UCSD-AML1 (cell line): ENCODE data around the gene NIPSNAP3A.
"Not testable (repeated sequence)": the region's sequence is repeated elsewhere in the genome, so short reads cannot be mapped to it uniquely, and the experiment has no call there.

Source experiments
- DNase-seq: peaks from one replicate; lab custom pipeline; 2025; ENCODE audit not compliant: unreplicated experiment; lab: John Stamatoyannopoulos, UW

NIPSNAP3A gene

GRCh38 chr9:104747565-104748358 lies at the start of gene NIPSNAP3A:
Gene NIPSNAP3A (plus strand): TSS chr9:104747683. CDS start chr9:104747793, 110 bp downstream.
- DNase-seq, result peak; percentile 92

- DNase-seq, result no peak
These were observed 47.2 kb upstream of the NIPSNAP3A start for GRCh38 chr9:104700306-104700705.

GRCh38 chr9:104708737-104709136 lies 38.7 kb upstream of the NIPSNAP3A start:
- DNase-seq, result not testable (repeated sequence)

- DNase-seq, result no peak
These were observed 35.9 kb upstream of the NIPSNAP3A start for GRCh38 chr9:104711604-104712003.

GRCh38 chr9:104725014-104725413 lies 22.5 kb upstream of the NIPSNAP3A start:
- no peak for DNase-seq

GRCh38 chr9:104738452-104738851 lies 9.0 kb upstream of the NIPSNAP3A start:
- no peak for DNase-seq

- DNase-seq, result no peak
These were observed 6.9 kb upstream of the NIPSNAP3A start for GRCh38 chr9:104740621-104741020.

GRCh38 chr9:104743376-104743985 lies 4.0 kb upstream of the NIPSNAP3A start:
- peak; percentile 13 for DNase-seq

GRCh38 chr9:104745852-104746251 lies 1.6 kb upstream of the NIPSNAP3A start:
- DNase-seq, result no peak

- DNase-seq, result no peak
These were observed 1.2 kb upstream of the NIPSNAP3A start for GRCh38 chr9:104746285-104746684.

- DNase-seq, result no peak
These were observed 685 bp upstream of the NIPSNAP3A start for GRCh38 chr9:104746798-104747197.

GRCh38 chr9:104747245-104747564 lies 278 bp upstream of the NIPSNAP3A start:
- DNase-seq, result no peak

GRCh38 chr9:104748359-104749031 lies 1.0 kb downstream of the NIPSNAP3A start:
- no peak for DNase-seq

GRCh38 chr9:104750185-104750767 lies 2.8 kb downstream of the NIPSNAP3A start:
- no peak for DNase-seq

- DNase-seq, result no peak
These were observed 11.5 kb downstream of the NIPSNAP3A start for GRCh38 chr9:104758974-104759373.

GRCh38 chr9:104765138-104765537 lies 17.7 kb downstream of the NIPSNAP3A start:
- no peak for DNase-seq

GRCh38 chr9:104766025-104766424 lies 18.5 kb downstream of the NIPSNAP3A start:
- no peak for DNase-seq

GRCh38 chr9:104767507-104767906 lies 20.0 kb downstream of the NIPSNAP3A start:
- no peak for DNase-seq

- DNase-seq, result not testable (repeated sequence)
These were observed 21.5 kb downstream of the NIPSNAP3A start for GRCh38 chr9:104769029-104769428.

- DNase-seq, result no peak
These were observed 22.2 kb downstream of the NIPSNAP3A start for GRCh38 chr9:104769655-104770054.

- DNase-seq, result no peak
These were observed 25.4 kb downstream of the NIPSNAP3A start for GRCh38 chr9:104772714-104773510.
